Measurements from ENCODE around the gene BEND2.

BEND2 gene

GRCh38 chrX:18172970-18173369 lies 47.7 kb downstream of the BEND2 start:
- no peak for TF ChIP-seq CTCF (conservative IDR thresholded peaks at IDR 0.05; ENCODE audit: low read length)
- DNase-seq (ENCODE audit: low read depth) = no peak
- no peak overlapping the region for H3K4me3 ChIP-seq (ENCODE audit: low read length)

GRCh38 chrX:18170910-18171309 lies 49.8 kb downstream of the BEND2 start:
- no peak overlapping the region for H3K4me3 ChIP-seq (ENCODE audit: low read length)
- no peak for DNase-seq (ENCODE audit: low read depth)
- TF ChIP-seq CTCF (conservative IDR thresholded peaks at IDR 0.05; ENCODE audit: low read length) = no peak

GRCh38 chrX:18166068-18166467 lies 54.6 kb downstream of the BEND2 start:
- H3K4me3 ChIP-seq (ENCODE audit: low read length) = no peak overlapping the region
- DNase-seq (ENCODE audit: low read depth) = no peak
- TF ChIP-seq CTCF (conservative IDR thresholded peaks at IDR 0.05; ENCODE audit: low read length) = no peak

GRCh38 chrX:18160369-18160768 lies 60.3 kb downstream of the BEND2 start:
- DNase-seq (ENCODE audit: low read depth) = no peak
- no peak for TF ChIP-seq CTCF (conservative IDR thresholded peaks at IDR 0.05; ENCODE audit: low read length)
- H3K4me3 ChIP-seq (ENCODE audit: low read length) = no peak overlapping the region

- no peak for DNase-seq (ENCODE audit: low read depth)
- H3K4me3 ChIP-seq (ENCODE audit: low read length) = no peak overlapping the region
- no peak for TF ChIP-seq CTCF (conservative IDR thresholded peaks at IDR 0.05; ENCODE audit: low read length)
These were observed 61.7 kb downstream of the BEND2 start for GRCh38 chrX:18158963-18159362.

GRCh38 chrX:18151649-18152048 lies 69.0 kb downstream of the BEND2 start:
- H3K4me3 ChIP-seq (ENCODE audit: low read length) = no peak overlapping the region
- TF ChIP-seq CTCF (conservative IDR thresholded peaks at IDR 0.05; ENCODE audit: low read length) = no peak
- DNase-seq (ENCODE audit: low read depth) = no peak

- DNase-seq (ENCODE audit: low read depth) = no peak
- no peak for TF ChIP-seq CTCF (conservative IDR thresholded peaks at IDR 0.05; ENCODE audit: low read length)
These were observed 69.5 kb downstream of the BEND2 start for GRCh38 chrX:18151157-18151556.

More at GRCh38 chrX:18151157-18151556, 69.5 kb downstream of the BEND2 start:
- H3K4me3 ChIP-seq (ENCODE audit: low read length) = no peak overlapping the region

All from AG10803 (cell line).